Stromal cell of bone marrow (primary cell): Measurements from ENCODE around the gene CYS1.
"Not testable (repeated sequence)": the region's sequence is repeated elsewhere in the genome, so short reads cannot be mapped to it uniquely, and the experiment has no call there.

Experiments
- DNase-seq: peaks from one replicate; pipeline ENCODE4 v3.0.0-alpha.2; 2012; ENCODE audit warnings: low read depth

The CYS1 gene

DNA sequence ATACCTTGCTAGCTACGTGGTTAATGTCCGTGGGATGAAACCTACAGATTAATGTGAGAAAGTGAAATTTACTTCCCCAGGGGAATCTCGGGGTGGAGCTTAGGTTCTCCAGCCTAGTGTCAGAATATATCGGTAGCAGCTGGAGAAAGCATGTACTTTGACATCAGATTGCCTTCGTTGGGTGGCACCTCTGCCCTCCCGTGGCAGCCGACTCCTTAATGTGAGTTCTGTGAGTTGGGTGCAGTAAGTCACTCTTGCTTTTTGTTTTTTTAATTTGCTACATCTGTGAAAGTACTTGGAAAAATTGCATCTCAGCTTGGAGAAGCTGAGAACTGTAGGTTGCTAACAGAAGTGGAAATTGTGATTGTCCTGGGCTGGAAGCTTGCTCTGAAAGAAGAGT, 33.3 kb downstream of the CYS1 start:
- DNase-seq: no peak

DNA sequence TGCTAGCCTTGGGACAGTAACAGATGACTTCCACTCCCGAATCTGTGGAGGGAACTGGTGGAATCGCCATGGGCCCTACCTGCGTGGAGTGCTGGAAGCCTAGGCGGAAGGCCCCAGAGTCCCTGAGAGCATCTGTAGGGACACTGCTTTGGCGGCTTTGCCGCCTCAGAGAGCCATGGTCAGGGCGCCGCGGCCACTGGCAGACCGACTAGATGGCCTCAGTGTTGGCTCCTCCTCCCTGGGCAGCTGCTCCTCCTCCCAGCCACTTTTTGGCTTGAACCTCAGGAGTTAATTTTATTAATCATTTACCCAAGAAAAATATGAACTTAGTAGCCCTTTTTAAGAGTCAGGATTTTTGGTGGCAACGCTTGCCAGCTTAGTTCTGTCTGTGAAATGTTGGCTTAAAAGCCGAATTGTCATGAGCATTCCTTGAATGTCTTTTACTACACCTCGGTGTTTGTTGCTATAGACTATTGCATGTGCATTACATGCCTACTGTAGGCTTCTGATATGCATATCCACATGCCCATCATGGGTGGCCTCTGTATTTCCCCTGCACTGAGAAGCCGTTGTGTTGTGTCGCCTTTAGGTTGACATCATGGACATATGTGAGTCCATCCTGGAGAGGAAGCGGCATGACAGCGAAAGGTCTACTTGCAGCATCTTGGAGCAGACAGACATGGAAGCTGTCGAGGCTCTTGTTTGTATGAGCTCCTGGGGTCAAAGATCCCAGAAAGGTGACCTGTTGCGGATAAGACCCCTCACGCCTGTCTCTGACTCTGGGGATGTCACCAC, 34.5 kb downstream of the CYS1 start:
- DNase-seq: no peak

DNA sequence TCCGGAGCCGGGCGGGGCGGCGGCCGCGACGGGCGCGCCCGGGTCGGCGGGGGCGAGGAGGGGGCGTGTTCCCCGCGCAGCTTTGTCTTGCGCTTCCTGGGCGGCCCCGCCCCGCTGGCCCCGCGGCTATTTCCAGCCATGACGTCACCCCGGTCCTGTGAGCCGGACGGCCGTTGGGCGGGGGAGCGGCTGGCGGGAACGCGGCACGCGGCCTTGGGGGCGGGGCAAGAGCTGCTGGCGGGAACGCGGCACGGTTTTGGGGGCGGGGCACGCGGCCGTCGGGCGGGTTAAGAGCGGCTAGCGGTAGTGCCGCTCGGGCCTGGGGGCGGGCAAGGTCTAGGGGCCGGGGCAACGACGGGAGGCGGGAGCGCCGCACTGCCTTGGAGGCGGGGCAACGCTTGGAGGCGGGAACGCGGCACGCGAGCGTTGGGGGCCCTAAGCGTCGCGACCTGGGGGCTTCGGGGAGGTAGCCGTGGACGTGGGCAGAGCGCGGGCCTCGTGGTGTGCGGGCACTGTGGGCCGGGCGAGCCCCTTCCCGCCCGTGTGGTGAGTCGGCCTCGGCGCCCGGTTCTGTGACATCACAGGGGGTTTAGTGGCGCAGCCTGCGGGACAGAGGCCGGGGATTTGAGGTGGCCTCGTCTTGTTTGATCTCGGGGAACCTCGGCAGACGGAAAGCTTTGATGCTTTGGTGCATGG, 36.2 kb downstream of the CYS1 start:
- DNase-seq: peak; percentile 80

DNA sequence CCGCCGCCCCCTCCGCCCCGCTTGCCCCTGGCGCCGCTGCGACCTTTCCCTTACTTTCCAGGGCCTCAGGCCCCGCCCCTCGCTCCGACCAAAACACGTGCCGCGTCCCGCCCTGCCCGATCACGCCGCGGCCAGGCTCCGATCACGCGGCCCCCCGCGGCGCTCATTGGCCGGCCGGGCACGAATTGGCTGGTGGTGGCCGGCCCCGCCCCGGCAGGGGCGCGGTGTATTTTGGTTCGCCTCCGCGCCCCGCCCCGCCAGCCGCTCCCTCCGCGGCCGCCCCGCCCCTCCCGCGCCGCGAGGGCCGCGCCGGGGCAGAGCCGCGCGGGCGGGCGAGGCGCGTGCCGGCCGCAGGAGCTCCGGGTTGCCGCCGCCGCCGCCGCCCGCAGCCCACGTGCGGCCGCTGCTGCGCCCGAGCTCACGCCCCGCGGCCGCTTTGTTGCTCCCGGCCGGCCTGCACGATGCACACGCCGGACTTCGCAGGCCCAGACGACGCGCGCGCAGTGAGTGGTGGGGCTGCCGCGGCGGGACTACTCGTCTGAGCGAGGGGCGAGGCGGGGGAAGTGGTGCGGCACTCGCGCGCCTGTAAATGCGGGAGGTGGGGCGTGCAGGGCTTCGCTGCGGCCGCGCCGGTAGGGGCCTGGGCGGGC, 36.8 kb downstream of the CYS1 start, which contains the start of gene KLF11:
KLF11 (plus strand) TSS at position 295 of the 650 bp plus-strand sequence; CDS start at position 462, 167 bp downstream.
- DNase-seq: peak; percentile 77

DNA sequence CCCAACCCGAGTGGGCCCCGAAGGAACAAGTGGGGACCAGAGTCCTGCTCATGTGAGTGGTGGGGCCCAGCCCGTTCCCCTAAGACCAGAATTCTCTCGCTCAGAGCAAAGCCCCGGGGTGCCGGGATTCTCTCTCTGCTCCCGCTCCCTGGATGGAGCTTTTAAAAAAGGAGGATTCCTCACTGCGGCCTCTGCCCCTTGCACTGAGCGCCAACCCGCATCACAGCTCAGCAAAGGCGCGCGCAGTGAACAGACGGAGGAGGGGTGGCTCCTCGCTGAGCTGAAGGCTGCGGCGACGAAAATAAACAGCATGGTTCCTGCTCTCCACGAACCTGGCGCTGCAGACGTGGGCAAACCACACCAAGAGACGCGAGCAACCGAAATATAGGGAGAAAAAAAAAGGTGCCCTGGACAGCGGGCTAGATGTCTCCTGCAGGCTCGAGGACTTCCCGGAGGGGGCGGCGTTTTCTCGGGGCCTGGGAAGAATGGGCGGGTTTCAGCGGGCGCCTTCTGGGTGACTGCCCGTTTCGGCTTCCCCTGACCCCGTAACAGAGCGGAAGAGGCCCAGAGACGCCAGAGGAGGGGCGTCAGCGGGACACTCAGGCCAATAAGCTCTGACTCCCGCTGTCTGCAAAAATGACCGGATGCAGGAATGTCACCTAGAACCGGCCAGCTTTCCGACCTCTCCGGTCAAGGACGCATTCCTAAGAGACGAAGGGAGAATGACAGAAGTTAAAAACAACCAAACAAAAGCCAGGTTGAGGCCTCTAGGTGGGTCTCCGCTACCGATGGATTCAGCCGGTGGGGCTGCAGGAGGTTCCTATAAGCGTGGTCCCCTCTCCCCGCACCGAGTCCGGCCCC, 37.7 kb downstream of the CYS1 start:
- peak; percentile 21 for DNase-seq

DNA sequence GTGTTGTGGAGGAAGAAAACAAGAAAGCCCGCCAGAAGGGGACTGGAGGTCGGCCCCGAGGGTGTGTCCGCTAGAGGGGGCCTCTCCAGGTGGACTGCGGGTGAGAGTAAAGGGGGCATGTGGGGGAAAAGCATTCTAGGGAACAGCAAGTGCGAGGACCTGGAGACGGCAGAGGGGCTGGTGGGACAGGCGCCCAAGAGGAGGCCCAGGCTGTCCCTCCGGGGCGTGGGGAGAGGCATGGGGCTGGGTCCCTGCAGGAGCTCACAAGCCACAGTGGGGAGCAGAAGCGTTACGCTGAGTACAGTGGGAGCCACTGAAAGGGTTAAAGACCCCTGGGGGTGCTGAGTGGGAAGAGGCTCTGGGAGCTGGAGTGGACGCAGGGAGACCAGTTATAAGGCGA, 38.5 kb downstream of the CYS1 start:
- DNase-seq: no peak

DNA sequence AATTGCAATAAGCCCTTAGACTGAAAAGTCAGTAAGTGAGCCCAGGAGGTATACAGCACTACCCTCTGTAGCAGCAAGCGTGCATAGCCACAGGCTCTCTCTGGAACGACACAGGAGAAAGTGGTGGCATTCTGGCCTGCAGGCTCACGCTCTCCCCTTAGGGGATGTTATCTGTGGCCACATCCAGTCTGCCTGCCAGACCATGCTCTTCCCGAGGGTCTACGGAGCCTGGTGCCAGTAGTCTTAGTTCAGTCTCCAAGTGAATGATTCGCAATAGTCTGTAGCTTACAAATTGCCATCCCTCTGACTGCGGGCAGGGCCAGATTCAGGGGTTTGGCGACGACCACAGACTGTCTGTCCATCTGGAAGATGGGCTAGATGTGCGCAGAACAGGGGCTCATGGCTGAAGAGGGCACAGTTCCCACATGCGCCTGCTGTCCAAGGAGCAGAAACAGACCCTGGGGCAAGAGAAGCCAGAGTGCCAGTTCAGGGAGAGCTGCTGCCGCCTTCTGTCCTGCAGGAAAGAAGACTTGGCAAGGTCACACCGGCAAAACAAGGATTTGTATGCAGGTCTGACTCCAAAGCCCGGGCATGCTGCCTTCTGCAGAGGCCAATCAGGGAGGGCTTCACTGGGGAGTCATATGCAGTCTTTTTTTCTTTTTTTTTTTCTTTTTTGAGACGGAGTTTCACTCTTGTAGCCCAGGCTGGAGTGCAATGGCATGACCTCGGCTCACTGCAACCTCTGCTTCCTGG, 40.4 kb downstream of the CYS1 start:
- DNase-seq: peak; percentile 31

DNA sequence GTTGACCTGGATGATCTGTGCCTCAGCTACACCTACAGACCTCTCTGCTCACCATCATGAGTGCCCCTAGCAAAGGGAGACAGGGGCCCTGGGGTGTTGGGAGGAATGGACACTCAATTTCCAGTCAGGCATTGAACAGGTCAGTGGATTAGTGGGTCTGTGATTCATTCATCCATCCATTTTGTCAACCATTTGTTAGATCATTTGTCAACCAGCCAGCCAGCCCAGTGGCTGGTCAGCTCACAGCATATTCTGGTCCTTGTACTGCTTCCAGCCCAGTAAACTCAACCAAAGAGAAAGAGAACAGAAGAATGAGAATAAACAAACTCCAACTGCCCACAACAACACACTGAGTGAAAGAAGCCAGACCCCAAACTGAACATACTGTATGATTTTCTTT, 41.5 kb downstream of the CYS1 start:
- peak; percentile 37 for DNase-seq

DNA sequence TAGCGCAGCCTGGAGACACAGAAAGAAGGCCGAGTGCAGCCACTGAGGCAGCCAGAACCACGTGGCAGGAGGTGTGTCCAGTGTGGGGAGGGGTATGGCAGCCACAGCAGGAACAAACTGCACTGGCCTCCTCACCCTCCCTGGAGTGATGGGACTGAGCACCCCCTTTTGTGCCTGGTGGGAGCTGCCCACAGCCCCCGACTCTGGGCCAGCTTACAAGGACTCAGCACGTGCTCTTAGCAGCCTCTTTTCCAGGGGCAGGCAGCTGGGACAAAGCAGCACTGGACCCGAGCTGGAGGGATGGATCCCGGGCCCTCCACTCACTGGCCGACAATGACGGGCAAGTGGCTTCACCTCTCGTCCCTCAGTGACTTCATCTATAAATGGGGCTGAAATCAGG, 42.1 kb downstream of the CYS1 start:
- DNase-seq: no peak

DNA sequence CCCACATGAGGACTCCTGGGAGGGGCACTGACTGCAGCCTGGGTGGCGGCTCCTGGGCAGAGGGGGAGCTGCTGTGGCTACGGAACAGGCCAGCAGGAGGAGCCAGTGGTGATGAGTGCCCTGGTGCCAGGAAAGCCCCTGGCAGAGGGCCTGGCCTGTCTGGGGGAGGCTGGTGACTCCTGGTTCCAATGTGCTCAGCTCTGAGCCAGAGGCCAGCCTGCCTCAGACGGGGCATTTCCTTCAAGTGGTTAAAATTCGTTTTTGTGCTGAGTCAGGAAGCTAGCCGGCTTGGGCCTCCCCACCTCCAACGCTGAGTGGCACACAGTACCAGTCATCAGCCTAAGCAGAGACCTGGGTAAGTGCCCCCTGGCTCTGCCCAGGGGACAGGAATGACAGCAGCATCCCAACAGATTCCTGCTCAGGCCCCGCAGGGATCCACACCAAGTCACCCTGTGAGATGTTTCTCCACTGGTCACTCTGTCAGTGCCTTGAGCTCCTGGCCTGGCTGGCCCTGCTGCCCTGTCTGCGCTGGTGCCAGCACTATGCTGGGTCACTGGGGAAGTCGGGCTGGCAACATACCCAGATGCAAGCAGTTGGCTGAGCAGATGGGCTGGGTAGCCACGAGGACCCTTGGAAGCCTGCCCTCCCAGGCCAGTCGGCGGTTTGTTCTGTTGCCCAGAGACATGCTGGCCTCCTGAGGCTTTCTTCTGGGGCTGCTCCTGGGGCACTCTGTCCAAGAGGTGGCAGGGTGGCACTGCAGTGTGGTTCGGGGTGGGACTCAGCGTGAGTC, 43.9 kb downstream of the CYS1 start:
- peak; percentile 60 for DNase-seq

DNA sequence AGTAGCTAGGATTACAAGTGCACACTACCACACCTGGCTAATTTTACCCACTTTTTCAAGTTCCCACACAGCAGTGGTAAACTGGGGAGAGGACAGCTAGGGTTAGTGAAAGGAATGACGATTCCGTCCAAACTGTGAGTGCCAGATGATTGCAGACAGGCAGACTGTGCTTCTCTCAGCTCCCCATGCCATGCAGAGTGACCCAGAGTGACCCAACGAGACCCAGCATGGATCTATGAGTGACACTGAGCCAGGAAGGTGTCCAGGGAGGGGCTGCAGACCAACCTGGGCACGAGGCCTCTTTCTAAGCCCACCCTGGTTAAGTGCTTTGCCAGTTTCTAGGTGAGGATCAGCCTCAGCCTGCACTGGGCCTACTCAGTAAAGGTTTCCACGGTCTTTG, 44.6 kb downstream of the CYS1 start:
- no peak for DNase-seq

DNA sequence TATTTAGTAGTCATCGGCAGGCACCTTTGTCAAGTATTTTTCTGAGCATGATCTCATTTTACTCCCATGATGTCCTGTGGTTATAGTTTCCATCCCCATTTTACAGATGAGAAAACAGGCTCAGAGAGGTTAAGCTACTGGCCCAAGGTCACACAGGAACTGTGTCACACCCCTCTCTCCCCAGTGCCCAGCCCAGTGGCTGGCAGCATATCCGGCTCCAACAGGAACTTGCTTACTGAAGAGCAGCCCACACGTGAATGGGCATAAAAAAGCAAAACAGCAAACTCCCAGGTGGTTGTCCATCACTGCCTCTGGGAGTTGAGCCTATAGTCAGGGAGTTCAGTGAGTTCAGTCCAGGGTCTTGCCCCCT, 45.2 kb downstream of the CYS1 start:
- no peak for DNase-seq

DNA sequence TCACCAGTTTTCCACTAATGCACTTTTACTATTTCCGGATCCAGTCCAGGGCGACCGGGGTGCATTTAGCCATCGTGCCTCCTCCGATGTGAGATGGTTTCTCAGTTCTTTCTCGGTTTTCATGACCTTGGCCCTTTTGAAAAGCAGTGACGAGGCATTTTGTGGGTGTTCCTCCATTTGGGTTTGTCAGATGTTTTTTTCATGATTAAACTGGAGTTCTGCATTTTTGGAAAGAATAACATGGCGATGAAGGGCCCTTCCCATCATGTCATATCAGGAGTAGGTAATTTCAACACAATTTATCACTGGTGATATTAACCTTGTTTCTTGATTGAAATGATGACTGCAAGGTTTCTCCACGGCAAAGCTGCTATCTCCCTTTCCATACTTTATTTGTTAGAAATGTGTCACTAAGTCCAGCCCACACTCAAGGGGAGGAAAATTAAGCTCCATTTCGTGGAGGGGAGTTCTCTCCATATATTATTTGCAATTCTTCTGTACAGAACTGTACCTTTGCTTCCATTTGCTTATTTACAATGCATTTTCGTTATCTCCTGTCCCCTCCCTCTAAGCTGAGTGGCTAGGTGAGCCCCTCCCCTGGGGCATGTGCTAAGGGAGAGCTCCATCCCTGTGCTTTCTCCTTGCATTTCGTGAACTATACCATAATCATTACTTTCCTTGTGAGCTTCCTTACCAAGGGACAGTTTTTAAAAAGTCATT, 45.7 kb downstream of the CYS1 start:
- DNase-seq: no peak

DNA sequence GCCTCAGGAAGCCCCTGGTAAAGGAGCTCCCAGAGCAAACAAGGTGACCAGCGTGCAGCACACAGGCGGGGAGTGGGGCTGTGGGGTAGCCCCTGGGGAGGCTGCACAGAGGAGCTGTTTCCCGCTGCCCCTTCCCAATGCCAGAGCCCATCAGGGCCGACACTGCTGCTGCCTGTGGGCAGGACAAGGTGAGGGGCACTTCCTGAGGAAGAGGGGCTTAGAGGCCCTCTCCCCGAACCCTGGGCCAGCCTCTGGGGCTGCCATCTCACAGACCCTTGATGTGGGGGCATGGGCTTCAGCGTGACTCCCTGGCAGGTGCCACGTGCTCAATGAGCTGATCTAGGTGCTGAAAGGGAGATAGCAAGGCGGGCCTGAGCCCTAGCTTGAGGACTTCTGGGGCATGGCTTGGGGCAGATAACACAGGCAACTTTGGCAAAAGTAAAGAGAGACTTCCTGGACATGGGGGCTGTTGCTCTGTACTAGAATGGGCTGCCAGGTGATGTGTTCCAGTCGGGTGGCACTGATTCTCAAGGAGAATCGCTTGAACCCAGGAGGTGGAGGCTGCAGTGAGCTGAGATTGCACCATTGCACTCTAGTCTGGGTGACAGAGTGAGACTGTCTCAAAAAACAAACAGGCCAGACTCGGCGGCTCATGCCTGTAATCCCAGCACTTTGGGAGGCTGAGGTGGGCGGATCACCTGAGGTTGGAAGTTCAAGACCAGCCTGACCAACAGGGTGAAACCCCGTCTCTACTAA, 46.8 kb downstream of the CYS1 start:
- no peak for DNase-seq

DNA sequence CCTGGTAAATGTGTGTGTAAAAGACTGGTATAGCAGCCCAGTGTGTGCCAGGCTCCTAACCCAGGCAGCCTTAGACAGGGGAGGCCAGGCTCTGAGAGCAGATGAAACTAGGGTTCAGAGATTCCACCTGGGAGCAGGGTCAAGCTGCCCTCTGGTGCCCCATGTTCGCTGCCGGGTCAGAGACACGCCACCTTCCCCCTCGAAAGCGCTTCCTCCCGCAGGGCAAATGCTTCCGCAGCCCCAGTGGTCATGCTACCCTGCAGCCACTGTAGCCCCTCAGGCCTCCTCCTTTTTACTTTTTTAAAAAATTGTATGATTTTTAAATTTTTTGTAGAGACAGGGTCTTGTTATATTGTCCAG, 47.5 kb downstream of the CYS1 start:
- no peak for DNase-seq

DNA sequence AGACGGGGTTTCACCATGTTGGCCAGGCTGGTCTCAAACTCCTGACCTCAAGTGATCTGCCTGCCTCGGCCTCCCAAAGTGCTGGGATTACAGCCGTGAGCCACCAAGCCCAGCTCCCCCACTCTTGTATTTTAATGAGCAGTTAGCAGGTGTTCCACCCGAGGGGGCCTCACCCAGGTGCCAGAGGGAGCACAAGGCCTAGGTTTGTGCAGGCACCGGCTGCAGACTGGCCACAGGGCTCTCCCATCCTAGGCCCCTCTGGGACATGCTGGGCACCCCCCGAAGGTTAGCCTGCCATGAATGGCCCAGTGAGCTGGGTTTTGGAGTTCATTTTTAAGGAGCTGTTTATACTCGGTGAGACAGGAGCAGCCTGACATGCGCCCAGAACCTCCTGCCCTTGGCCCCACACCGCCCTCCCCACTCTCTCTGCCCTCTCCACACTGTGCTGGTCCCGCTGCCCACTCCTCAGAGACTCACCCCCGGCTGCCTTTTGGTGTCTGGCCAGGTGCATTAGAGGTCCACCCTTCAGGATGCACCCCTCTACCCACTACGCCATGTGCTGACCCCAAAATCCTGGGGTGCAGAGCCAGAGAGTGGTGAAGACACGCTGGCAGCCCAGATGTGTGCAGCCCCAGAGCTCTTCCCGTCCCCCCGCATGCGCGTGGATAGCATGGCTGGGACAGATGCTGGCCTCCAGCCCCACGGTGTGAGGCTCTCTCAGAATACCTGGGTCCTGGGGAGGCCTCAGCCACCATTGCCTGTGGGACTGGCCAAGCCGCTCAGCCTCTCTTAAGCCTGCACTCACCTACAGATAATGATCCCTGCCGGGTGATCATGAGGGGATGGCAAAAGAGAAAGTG, 48.1 kb downstream of the CYS1 start:
- no peak for DNase-seq

DNA sequence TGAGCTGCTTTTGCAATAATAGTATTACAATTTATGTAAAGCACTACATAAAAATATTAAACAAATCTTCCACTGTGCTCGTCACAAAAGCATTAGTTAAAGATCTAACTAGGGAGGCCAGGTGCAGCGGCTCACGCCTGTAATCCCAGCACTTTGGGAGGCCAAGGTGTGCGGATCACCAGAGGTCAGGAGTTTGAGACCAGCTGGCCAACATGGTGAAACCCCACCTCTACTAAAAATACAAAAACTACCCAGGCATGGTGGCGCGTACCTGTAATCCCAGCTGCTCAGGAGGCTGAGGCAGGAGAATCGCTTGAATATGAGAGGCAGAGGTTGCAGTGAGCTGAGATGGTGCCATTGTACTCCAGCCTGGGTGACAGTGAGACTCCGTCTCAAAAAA, 49.4 kb downstream of the CYS1 start:
- DNase-seq: not testable (repeated sequence)

DNA sequence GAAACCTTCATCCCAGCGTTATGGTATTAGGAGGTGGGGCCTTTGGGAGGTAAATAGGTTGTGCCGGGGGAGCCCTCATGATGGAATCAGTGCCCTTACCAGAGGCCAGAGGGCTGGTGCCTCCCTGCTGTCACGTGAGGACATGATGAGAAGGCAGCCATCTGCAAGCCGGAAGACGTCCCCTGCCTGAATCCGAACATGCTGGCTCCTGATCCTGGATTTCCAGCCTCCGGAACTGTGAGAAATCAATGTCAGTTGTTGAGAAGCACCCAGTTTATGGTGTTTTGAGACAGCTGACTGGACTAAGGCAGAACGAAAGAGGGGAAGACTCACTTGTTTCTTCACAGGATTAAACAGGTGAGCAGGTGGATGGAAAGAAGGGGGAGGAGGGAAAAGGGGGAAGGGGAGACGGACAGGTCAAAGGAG, 49.9 kb downstream of the CYS1 start:
- DNase-seq: no peak
